A549 (cell line): ENCODE measurements around the gene APMAP. TPM values are rescaled to one million over a fixed set of nuclear protein-coding genes. Genes with fewer than 3 reads are reported as not detected.

Experiments
- BCL3 ChIP-seq: fragments of >200 bp; sonication (Bioruptor Twin); formaldehyde crosslinking; IDR thresholded peaks from 3 replicates; pipeline ENCODE4 v1.6.1; 2016
- CHD4 ChIP-seq: fragments of 200-600 bp; sonication (generic); IDR thresholded peaks from 2 replicates; pipeline ENCODE4 v1.6.1; 2016; ENCODE audit warnings: antibody characterized with exemption, mild to moderate bottlenecking, borderline replicate concordance
- EHF ChIP-seq: fragments of 250-450 bp; sonication (Bioruptor Pico); IDR thresholded peaks from 2 replicates; pipeline ENCODE4 v1.5.0; 2020; ENCODE audit warnings: mild to moderate bottlenecking
- ESRRA ChIP-seq: fragments of 150-350 bp; IDR thresholded peaks from 2 replicates; pipeline ENCODE4 v1.6.1; 2014; ENCODE audit warnings: mild to moderate bottlenecking, low read length, borderline replicate concordance
- HDAC2 ChIP-seq: fragments of 200-600 bp; sonication (generic); IDR thresholded peaks from 2 replicates; pipeline ENCODE4 v1.6.1; 2016
- JUNB ChIP-seq: fragments of >200 bp; sonication (Bioruptor Twin); formaldehyde crosslinking; IDR thresholded peaks from 2 replicates; pipeline ENCODE4 v1.6.1; 2016
- MAX ChIP-seq: IDR thresholded peaks from 2 replicates; pipeline ENCODE4 v1.6.1; 2012
- MAZ ChIP-seq: fragments of 150-350 bp; IDR thresholded peaks from 2 replicates; pipeline ENCODE4 v1.6.1; 2014; ENCODE audit warnings: antibody characterized with exemption, low read depth, low read length, borderline replicate concordance
- NFE2L2 ChIP-seq: fragments of 150-350 bp; conservative IDR thresholded peaks from 2 replicates; pipeline ENCODE4 v1.6.1; 2014; ENCODE audit warnings: low read length
- NR3C1 ChIP-seq: fragments of >200 bp; sonication (Bioruptor Twin); formaldehyde crosslinking; IDR thresholded peaks from 3 replicates; pipeline ENCODE4 v1.6.1; 2017
- PHF8 ChIP-seq: fragments of 200-600 bp; sonication (generic); IDR thresholded peaks from 2 replicates; pipeline ENCODE4 v1.6.1; 2016; ENCODE audit warnings: low read depth, mild to moderate bottlenecking, antibody characterized with exemption, moderate library complexity, borderline replicate concordance
- POLR2A ChIP-seq: IDR thresholded peaks from 2 replicates; pipeline ENCODE4 v1.6.1; 2012; ENCODE audit warnings: mild to moderate bottlenecking, low read length
- RAD21 ChIP-seq, 2 experiments: fragments of >200 bp in 1 of 2; sonication (Bioruptor Twin) in 1 of 2; formaldehyde crosslinking in 1 of 2; IDR thresholded peaks in 1 of 2; conservative IDR thresholded peaks in 1 of 2; 2 replicates in 1 of 2; 3 replicates in 1 of 2; pipeline ENCODE4 v1.6.1; 2012 to 2018; ENCODE audit warnings: inconsistent platforms in 1 of 2
- RARB ChIP-seq: fragments of 250-450 bp; sonication (Bioruptor Pico); IDR thresholded peaks from 2 replicates; pipeline ENCODE4 v1.8.0; 2021; ENCODE audit warnings: mild to moderate bottlenecking, moderate library complexity
- RCOR1 ChIP-seq: fragments of 150-350 bp; IDR thresholded peaks from 2 replicates; pipeline ENCODE4 v1.6.1; 2014; ENCODE audit warnings: antibody characterized with exemption, low read length, low read depth
- REST ChIP-seq: fragments of 200-600 bp; sonication (generic); IDR thresholded peaks from 2 replicates; pipeline ENCODE4 v1.6.1; 2016; ENCODE audit warnings: antibody characterized with exemption, mild to moderate bottlenecking, moderate library complexity
- RNF2 ChIP-seq: fragments of 200-600 bp; sonication (generic); IDR thresholded peaks from 2 replicates; pipeline ENCODE4 v1.6.1; 2016; ENCODE audit warnings: low read depth, mild to moderate bottlenecking, antibody characterized with exemption, moderate library complexity, borderline replicate concordance
- SMC3 ChIP-seq: fragments of >200 bp; sonication (Bioruptor Twin); formaldehyde crosslinking; IDR thresholded peaks from 3 replicates; pipeline ENCODE4 v1.6.1; 2018; ENCODE audit warnings: inconsistent platforms
- SREBF2 ChIP-seq: fragments of 450-650 bp; IDR thresholded peaks from 2 replicates; pipeline ENCODE4 v1.6.1; 2014; ENCODE audit warnings: mild to moderate bottlenecking, moderate library complexity
- TFCP2L1 ChIP-seq: fragments of 250-450 bp; sonication (Bioruptor Pico); IDR thresholded peaks from 2 replicates; pipeline ENCODE4 v1.5.0; 2021; ENCODE audit warnings: mild to moderate bottlenecking
- TP53 ChIP-seq: fragments of 250-450 bp; sonication (Bioruptor Pico); IDR thresholded peaks from 2 replicates; pipeline ENCODE4 v1.5.0; 2021; ENCODE audit warnings: mild to moderate bottlenecking, moderate library complexity
- ZC3H11A ChIP-seq: fragments of 450-650 bp; IDR thresholded peaks from 2 replicates; pipeline ENCODE4 v1.6.1; 2014; ENCODE audit warnings: antibody characterized with exemption, mild to moderate bottlenecking
- ZFP36 ChIP-seq: fragments of 450-650 bp; IDR thresholded peaks from 2 replicates; pipeline ENCODE4 v1.6.1; 2014; ENCODE audit warnings: borderline replicate concordance; ENCODE audit not compliant: partially characterized antibody
- ZSCAN20 ChIP-seq: fragments of 250-450 bp; sonication (Bioruptor Pico); IDR thresholded peaks from 2 replicates; pipeline ENCODE4 v1.8.0; 2022; ENCODE audit warnings: mild to moderate bottlenecking, moderate library complexity
- polyA plus RNA-seq, 4 experiments: library from polyadenylated mRNA; depleted of rRNA in 3 of 4; stranded (reverse); fragments of >200 nt; fragmentation: RNase III in 1 of 4; extraction: RNeasy Plus Mini Kit Qiagen cat#74134 plus additional on column Dnase treatment in 1 of 4; gene quantifications; 2 replicates in 3 of 4; 3 replicates in 1 of 4; pipeline ENCODE4 v1.2.3, GENCODE V29; 2011 to 2017
- TF ChIP-seq, protein P1 (sequence below): fragments of 250-450 bp; sonication (Bioruptor Pico); IDR thresholded peaks from 2 replicates; pipeline ENCODE4 v1.5.0; 2020; ENCODE audit warnings: low read depth, mild to moderate bottlenecking, moderate library complexity

APMAP gene
- polyA plus RNA-seq, 2 of the 4 experiments (the other 2 are of a cell fraction), result 113 to 141 TPM

DNA sequence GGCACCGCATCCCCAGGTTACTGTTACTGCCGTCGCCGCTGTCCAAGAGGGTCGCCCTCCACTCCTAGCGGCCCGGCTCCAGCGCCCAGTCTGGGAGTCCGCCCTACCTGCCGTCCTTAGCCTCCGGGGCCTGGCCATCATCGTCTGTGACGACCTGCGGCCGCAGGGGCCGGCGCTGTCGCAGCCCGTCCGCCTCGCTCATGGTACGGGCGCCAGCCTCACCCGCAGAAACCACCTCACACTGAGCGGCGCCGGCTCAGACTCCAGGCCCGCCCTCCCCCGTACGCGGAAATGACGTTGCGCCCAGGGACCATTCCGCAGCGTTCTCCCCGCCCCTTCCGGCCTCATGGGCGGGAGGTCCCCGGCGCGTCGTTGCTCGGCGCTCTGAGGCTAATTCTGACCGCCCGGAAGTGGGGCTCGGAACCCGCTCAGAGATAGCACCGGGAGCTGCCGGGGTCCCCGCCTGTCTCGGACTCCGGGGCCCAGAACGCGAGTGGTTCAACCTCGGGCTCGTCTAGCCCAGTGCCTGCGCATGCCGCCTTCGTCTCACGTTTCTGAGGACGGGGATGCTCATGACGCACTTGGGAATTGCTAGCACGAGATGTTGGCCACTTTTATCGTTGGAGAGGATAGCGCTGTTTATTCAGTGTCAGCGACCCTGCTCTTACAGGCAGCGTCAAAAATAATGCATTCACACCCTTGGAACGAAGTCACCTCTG, at the start of gene APMAP (continued):
- no peak for TF ChIP-seq JUNB
- TF ChIP-seq RNF2, result no peak
- no peak for TF ChIP-seq ZC3H11A
- TF ChIP-seq TFCP2L1 (CRISPR knock-in tag), result no peak; the same call in 1 of the 2 replicates
- TF ChIP-seq CHD4, result no peak
- no peak for TF ChIP-seq ESRRA
- TF ChIP-seq REST, result peak; percentile 22; the same call in 1 of the 2 replicates
- TF ChIP-seq HDAC2, result no peak
- no peak for TF ChIP-seq ZFP36
- no peak for TF ChIP-seq MAZ
- peak; percentile 88; the same call in 2 of the 3 replicates for TF ChIP-seq BCL3
- TF ChIP-seq, protein P1, sequence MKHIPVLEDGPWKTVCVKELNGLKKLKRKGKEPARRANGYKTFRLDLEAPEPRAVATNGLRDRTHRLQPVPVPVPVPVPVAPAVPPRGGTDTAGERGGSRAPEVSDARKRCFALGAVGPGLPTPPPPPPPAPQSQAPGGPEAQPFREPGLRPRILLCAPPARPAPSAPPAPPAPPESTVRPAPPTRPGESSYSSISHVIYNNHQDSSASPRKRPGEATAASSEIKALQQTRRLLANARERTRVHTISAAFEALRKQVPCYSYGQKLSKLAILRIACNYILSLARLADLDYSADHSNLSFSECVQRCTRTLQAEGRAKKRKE (CRISPR knock-in tag), result 0 out of 2 replicates have a peak, but pooled peaks have one; percentile 72
- no peak for TF ChIP-seq SREBF2
- TF ChIP-seq POLR2A, result peak; percentile 97
- no peak for TF ChIP-seq RARB (CRISPR knock-in tag)
- no peak for TF ChIP-seq NFE2L2
- peak; percentile 83 for TF ChIP-seq PHF8
- TF ChIP-seq MAX, result peak; percentile 95
- no peak for TF ChIP-seq RAD21 (conservative IDR thresholded peaks at IDR 0.05 in 1 of 2, IDR thresholded peaks at IDR 0.05 in 1 of 2)
- no peak for TF ChIP-seq ZSCAN20 (CRISPR knock-in tag)
- 0 out of 2 replicates have a peak, but pooled peaks have one; percentile 60 for TF ChIP-seq TP53 (CRISPR knock-in tag)
- TF ChIP-seq NR3C1, result no peak
- peak; percentile 8; the same call in 1 of the 3 replicates for TF ChIP-seq SMC3
- TF ChIP-seq RCOR1, result no peak
- TF ChIP-seq EHF (CRISPR knock-in tag), result peak; percentile 31; the same call in 1 of the 2 replicates
